Retinal pigment epithelial cell (primary cell): ENCODE data around the gene PRKAG1.

Experiments
- DNase-seq: peaks from one replicate; pipeline ENCODE4 v3.0.0-alpha.2; 2010; ENCODE audit warnings: low read depth
- H3K4me3 ChIP-seq: 2 replicates; pipeline ENCODE4 v1.5.1; 2011; ENCODE audit warnings: mild to moderate bottlenecking, low read length, control low read depth, moderate library complexity
- CTCF ChIP-seq: conservative IDR thresholded peaks from 2 replicates; pipeline ENCODE4 v1.5.1; 2011; ENCODE audit warnings: low read depth, low read length, control low read depth, inconsistent platforms

Gene PRKAG1

GRCh38 chr12:49031573-49032161, 13.1 kb upstream of the PRKAG1 start:
- no peak for TF ChIP-seq CTCF
- no peak overlapping the region for H3K4me3 ChIP-seq
- DNase-seq, result no peak

- no peak for TF ChIP-seq CTCF
- H3K4me3 ChIP-seq, result no peak overlapping the region
- no peak for DNase-seq
Observed at GRCh38 chr12:49030714-49031572, 12.4 kb upstream of the PRKAG1 start.

DNA sequence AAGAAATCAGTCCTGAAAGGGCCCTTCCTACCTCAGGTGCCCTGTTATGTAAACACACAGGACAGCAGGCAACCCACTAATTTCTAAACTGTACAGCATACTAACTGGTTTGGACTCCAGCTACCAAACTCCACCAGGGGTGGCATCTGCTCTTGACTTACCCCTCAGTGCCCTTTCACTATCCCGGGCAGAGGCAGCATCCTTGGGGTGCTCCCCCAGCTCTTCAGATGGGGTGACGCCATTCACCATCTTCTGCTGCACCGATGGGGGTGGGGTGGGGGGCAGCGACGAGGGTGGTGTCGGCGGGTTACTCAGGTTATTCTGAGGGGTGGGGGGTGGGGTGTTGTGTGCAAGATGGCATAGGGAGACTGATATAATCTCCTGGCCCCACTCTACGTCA, 11.5 kb upstream of the PRKAG1 start:
- DNase-seq, result no peak
- TF ChIP-seq CTCF, result no peak
- no peak overlapping the region for H3K4me3 ChIP-seq

DNA sequence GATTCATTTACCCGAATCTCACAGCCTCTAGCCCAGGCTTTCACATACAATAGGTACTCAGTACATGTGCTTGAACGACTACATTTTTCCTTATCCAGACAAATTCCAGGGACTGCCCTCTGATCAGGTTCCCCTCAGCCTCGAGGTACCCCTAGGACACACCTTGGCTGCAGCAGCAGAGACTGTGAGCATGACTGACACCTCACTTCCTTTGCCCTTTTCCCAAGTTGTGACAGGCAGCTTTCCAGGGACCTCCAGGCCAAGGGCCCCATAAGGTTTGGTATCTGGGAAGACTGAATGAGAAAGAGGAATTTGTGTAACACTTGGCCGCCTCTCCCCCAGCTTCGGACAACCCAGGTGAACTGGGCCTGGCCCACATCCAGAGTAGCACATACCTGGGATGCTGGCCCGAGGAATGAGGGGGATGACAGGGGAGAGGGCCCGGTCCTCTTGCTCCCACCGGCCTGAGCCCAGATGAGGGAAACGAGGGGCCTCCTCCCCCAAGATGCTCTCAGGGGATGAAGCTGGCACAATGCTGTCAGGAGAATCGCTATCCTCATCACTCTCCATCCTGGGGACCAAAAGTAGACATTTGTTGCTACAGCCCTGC, 10.2 kb upstream of the PRKAG1 start:
- TF ChIP-seq CTCF, result no peak
- no peak overlapping the region for H3K4me3 ChIP-seq
- no peak for DNase-seq

DNA sequence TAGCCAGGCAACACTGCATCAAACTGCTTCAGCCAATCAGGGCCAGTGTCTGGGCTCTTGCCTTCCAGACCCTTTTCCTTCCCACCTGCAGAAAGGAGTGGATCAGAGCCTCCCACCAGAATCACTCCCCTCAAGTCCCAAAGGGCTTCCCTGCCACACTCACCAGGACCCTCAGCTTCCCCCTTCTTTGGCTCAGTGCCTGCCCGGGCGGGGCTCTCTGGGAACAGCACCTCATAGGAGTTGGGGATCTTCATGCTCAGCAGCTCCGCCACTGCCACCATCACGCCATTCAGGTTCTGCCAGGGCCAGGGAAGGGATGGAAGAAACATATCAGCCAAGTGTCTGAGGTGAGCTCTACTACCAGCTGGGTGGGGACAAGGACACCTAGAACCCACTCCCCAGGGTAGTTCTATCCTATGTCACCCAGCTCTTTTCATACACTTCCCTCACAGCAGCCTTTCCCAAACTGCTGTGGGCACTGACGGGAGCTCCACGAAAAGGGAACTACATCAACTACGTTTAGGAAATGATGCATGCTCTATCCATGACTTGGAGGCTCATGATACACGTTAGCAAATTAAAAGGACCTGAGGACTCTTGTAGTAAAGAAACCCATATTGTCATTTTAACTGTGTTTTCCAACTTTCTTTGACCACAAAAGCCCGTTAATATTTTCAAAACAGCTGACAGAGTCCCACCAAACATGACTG, 9.4 kb upstream of the PRKAG1 start:
- H3K4me3 ChIP-seq, result no peak overlapping the region
- DNase-seq, result no peak
- no peak for TF ChIP-seq CTCF

GRCh38 chr12:49026678-49027480, 8.3 kb upstream of the PRKAG1 start:
- DNase-seq, result no peak
- TF ChIP-seq CTCF, result no peak
- H3K4me3 ChIP-seq, result no peak overlapping the region
